K562 (cell line): ENCODE results near the gene PROK1. TPM values are rescaled to one million over a fixed set of nuclear protein-coding genes. Genes with fewer than 3 reads are reported as not detected.

ENCODE experiments used
- ATAC-seq: fragments of 200-7000 bp; cut with Tn5 transposase; 3 replicates; pipeline ENCODE4 v1.9.1; 2020; ENCODE audit warnings: moderate library complexity
- BruUV-seq: library from RNA; stranded (reverse); fragments of 400-500 nt; replicated peaks from 2 replicates; lab custom pipeline; 2021; lab: Mats Ljungman, UMichigan
- CTCF ChIA-PET: fragments of 300-600 bp; formaldehyde crosslinking; extraction: SDS; loops from one replicate; lab custom pipeline; 2021; ENCODE audit warnings: low intra/inter-chr PET ratio; lab: Yijun Ruan, JAX
- POLR2A ChIA-PET: fragments of 300-600, 350-650 bp; sonication (Branson Sonifier 250); formaldehyde crosslinking; extraction: SDS; loops from one replicate; lab custom pipeline; 2021; ENCODE audit warnings: antibody characterized with exemption, inconsistent platforms; lab: Yijun Ruan, JAX
- DNase-seq, 4 experiments: peaks; one replicate each; pipeline versions ENCODE4 v3.0.0 to v3.0.0-alpha.2; 2011 to 2018; ENCODE audit warnings: low spot score in 3 of 4, mixed read lengths in 3 of 4; ENCODE audit errors: extremely low read depth in 1 of 4
- FAIRE-seq: peaks from 2 replicates; lab custom pipeline; 2011; peaks lifted over from hg19 to GRCh38; lab: Jason Lieb, UNC
- H2AFZ ChIP-seq: 2 replicates; pipeline ENCODE4 v1.6.0; 2011; ENCODE audit warnings: low read depth, low read length, control low read depth, inconsistent platforms
- H3K27ac ChIP-seq: fragments of 200-600 bp; 3 replicates; pipeline ENCODE4 v1.8.0; 2011; ENCODE audit warnings: low read depth, mild to moderate bottlenecking, control low read depth, inconsistent platforms, low read length, moderate library complexity, mixed read lengths; ENCODE audit errors: extremely low read depth
- H3K27me3 ChIP-seq, 2 experiments: fragments of 300-600 bp in 1 of 2; 2 replicates in 1 of 2; 3 replicates in 1 of 2; pipeline versions ENCODE4 v1.6.0 to v1.8.0; 2011; ENCODE audit warnings: inconsistent platforms in 2 of 2, low read length in 2 of 2, mild to moderate bottlenecking in 1 of 2, mixed read lengths in 1 of 2, moderate library complexity in 1 of 2; ENCODE audit not compliant: control insufficient read depth in 2 of 2, insufficient read depth in 2 of 2
- H3K36me3 ChIP-seq: fragments of 300-600 bp; 3 replicates; pipeline ENCODE4 v1.8.0; 2011; ENCODE audit warnings: mild to moderate bottlenecking, low read length, inconsistent platforms; ENCODE audit not compliant: control insufficient read depth, insufficient read depth
- H3K4me1 ChIP-seq, 2 experiments: fragments of 200-600 bp in 1 of 2; replicated peaks in 1 of 2; 2 replicates in 1 of 2; 3 replicates in 1 of 2; pipeline versions ENCODE4 v1.5.1 to v1.8.0; 2011; ENCODE audit warnings: inconsistent platforms in 2 of 2, low read length in 2 of 2, mild to moderate bottlenecking in 1 of 2, mixed read lengths in 1 of 2, moderate library complexity in 1 of 2; ENCODE audit not compliant: control insufficient read depth in 2 of 2, insufficient read depth in 2 of 2
- H3K4me2 ChIP-seq: 2 replicates; pipeline ENCODE4 v1.6.1; 2011; ENCODE audit warnings: low read length, control low read depth, inconsistent platforms, mixed read lengths; ENCODE audit not compliant: insufficient read depth
- H3K4me3 ChIP-seq: fragments of 200-600 bp; sonication (generic), shearing (Covaris generic); 2 replicates; pipeline ENCODE4 v1.5.1; 2016; ENCODE audit warnings: control low read depth, inconsistent platforms
- H3K79me2 ChIP-seq: fragments of 200-600 bp; 3 replicates; pipeline ENCODE4 v1.8.0; 2011; ENCODE audit warnings: low read length, inconsistent platforms; ENCODE audit not compliant: control insufficient read depth, insufficient read depth
- H3K9ac ChIP-seq, 2 experiments: 2 replicates each; pipeline versions ENCODE4 v1.6.0 to v1.6.1; 2011; ENCODE audit warnings: low read depth in 2 of 2, low read length in 2 of 2, control low read depth in 1 of 2, inconsistent platforms in 1 of 2, mild to moderate bottlenecking in 1 of 2, mixed read lengths in 1 of 2; ENCODE audit not compliant: insufficient read depth in 1 of 2
- H3K9me1 ChIP-seq: one replicate; pipeline ENCODE4 v1.6.0; 2011; ENCODE audit warnings: inconsistent platforms, mild to moderate bottlenecking, low read length, moderate library complexity; ENCODE audit not compliant: control insufficient read depth, insufficient read depth
- H3K9me3 ChIP-seq: replicated peaks from 2 replicates; pipeline ENCODE4 v1.5.1; 2011; ENCODE audit warnings: low read depth, low read length, inconsistent platforms; ENCODE audit not compliant: control insufficient read depth, insufficient read depth
- H4K20me1 ChIP-seq: replicated peaks from 2 replicates; pipeline ENCODE4 v1.6.1; 2011; ENCODE audit warnings: low read length, inconsistent platforms, mixed read lengths; ENCODE audit not compliant: control insufficient read depth, insufficient read depth
- FOXK1 ChIP-seq: sonication (generic); formaldehyde crosslinking; IDR thresholded peaks from 2 replicates; pipeline ENCODE4 v1.8.0; 2022; ENCODE audit warnings: missing genetic modification reagents, mild to moderate bottlenecking, borderline replicate concordance
- HBP1 ChIP-seq: fragments of 450-650 bp; formaldehyde crosslinking; IDR thresholded peaks from 2 replicates; pipeline ENCODE4 v1.4.0; 2022; ENCODE audit warnings: missing genetic modification characterization
- PRPF4 ChIP-seq: fragments of 200-400 bp; formaldehyde crosslinking; IDR thresholded peaks from one replicate; pipeline ENCODE4 v1.6.1; 2017; ENCODE audit warnings: low read length, low read depth, mild to moderate bottlenecking; ENCODE audit not compliant: insufficient read depth, poor library complexity, severe bottlenecking
- ZNF41 ChIP-seq: fragments of 250-450 bp; sonication (Bioruptor Pico); conservative IDR thresholded peaks from 2 replicates; pipeline ENCODE4 v1.4.0; 2020; ENCODE audit warnings: mild to moderate bottlenecking
- ZNF695 ChIP-seq: fragments of 450-650 bp; formaldehyde crosslinking; IDR thresholded peaks from 2 replicates; pipeline ENCODE4 v1.4.0; 2020; ENCODE audit warnings: mild to moderate bottlenecking, moderate library complexity
- WGBS: fragments of 100-300 bp; shearing (Covaris generic); methylation state at CpG from one replicate; pipeline ENCODE4 v1.1.6; 2016; ENCODE audit warnings: low coverage, mixed read lengths; ENCODE audit not compliant: insufficient coverage; ENCODE audit errors: missing lambda C conversion rate; 5-methylcytosine and 5-hydroxymethylcytosine counted together
- in situ Hi-C: fragments of 300-500 bp; cut with MboI; formaldehyde crosslinking; loops from 4 replicates; pipeline ENCODE4 v1.15.0; 2018; ENCODE audit warnings: inconsistent platforms, mixed read lengths
- intact Hi-C: fragments of 100-400 bp; cut with micrococcal nuclease; formaldehyde crosslinking; loops from 2 replicates; pipeline ENCODE4 v1.14.2; 2022
- polyA plus RNA-seq, 8 experiments: library from polyadenylated mRNA; depleted of rRNA in 4 of 8; stranded (reverse) in 5 of 8; unstranded in 3 of 8; fragments of >200 nt; fragmentation: Nextera tagmentation in 2 of 8; fragmentation: Illumina TruSeq in 1 of 8; extraction: Ambion mirVana in 2 of 8; extraction: Trizol in 1 of 8; gene quantifications; 2 replicates each; pipeline versions ENCODE4 v1.2.1 to v1.2.3, GENCODE V29; 2011 to 2014; ENCODE audit warnings: inconsistent platforms in 1 of 8, missing spikeins in 1 of 8
- total RNA-seq, 7 experiments: library from RNA; depleted of rRNA in 6 of 7; stranded (reverse); fragments of >200 nt in 6 of 7; fragmentation: Illumina TruSeq in 2 of 7; extraction: Trizol in 2 of 7; gene quantifications; 2 replicates each; pipeline versions ENCODE4 v1.2.1 to v1.2.3, GENCODE V29; 2011 to 2021; ENCODE audit warnings: low replicate concordance in 1 of 7

The PROK1 gene
- total and polyA plus RNA-seq, 9 of the 15 experiments (the other 6 are each of a cell fraction or from before 2014, with no cell fraction given) = 0.15 TPM; not detected in 8

GRCh38 chr1:110506541-110506940, 55.6 kb downstream of the PROK1 start:
- POLR2A ChIA-PET = no interaction called here
- FAIRE-seq (no peak), ATAC-seq (no peak), DNase-seq (no peak)
- H3K27ac ChIP-seq = no peak overlapping the region
- H3K27me3 ChIP-seq = peaks cover 39 to 78% of the 10 kb centered on the region in 2 experiments; a peak in 4 of 5 replicates
- H3K79me2 ChIP-seq = no peaks in the 10 kb centered on the region
- no peaks in the 10 kb centered on the region for H3K9me1 ChIP-seq
- H4K20me1 ChIP-seq = no peaks in the 10 kb centered on the region; the same call in none of the 2 replicates
- WGBS = 1% methylated on average over 4 of the region's 4 CpGs
- intact Hi-C loops = no loop called here
- TF ChIP-seq FOXK1 (no peak), ZNF695 (CRISPR knock-in tag) (no peak), HBP1 (no peak), PRPF4 (no peak), ZNF41 (CRISPR knock-in tag) (no peak)
- H3K4me3 ChIP-seq = no peak overlapping the region
- no TSS peak for BruUV-seq
- no peaks in the 10 kb centered on the region for H3K36me3 ChIP-seq
- H3K4me1 ChIP-seq = no peaks in the 10 kb centered on the region
- in situ Hi-C loops = no loop called here
- no peak overlapping the region for H3K9ac ChIP-seq
- H2AFZ ChIP-seq = no peak overlapping the region
- H3K9me3 ChIP-seq = no peaks in the 10 kb centered on the region
- H3K4me2 ChIP-seq = no peak overlapping the region
- CTCF ChIA-PET = no interaction called here

Other genes starting within 250 kb of the PROK1 start
- 0.73 and 2.3 TPM in 2 replicates for gene KCNC4, start 240.8 kb upstream of the PROK1 start, total RNA-seq (2014; rRNA removed)
- 0.13 and 0.33 TPM in 2 replicates for gene KCNC4, start 240.8 kb upstream of the PROK1 start, total RNA-seq (2014; rRNA removed; fragmentation: Illumina TruSeq; extraction: Trizol)
- 0.53 and 0.62 TPM in 2 replicates for gene KCNC4, start 240.8 kb upstream of the PROK1 start, total RNA-seq (2015; rRNA removed; fragmentation: Illumina TruSeq; extraction: Trizol)
- gene KCNC4, start 240.8 kb upstream of the PROK1 start, total RNA-seq (2021) = 1.8 and 2.0 TPM in 2 replicates
- gene KCNC4, start 240.8 kb upstream of the PROK1 start, polyA plus RNA-seq (2011; rRNA removed) = 0.81 and 1.2 TPM in 2 replicates
- gene KCNC4, start 240.8 kb upstream of the PROK1 start, polyA plus RNA-seq (2014; fragmentation: Illumina TruSeq; extraction: Trizol) = 0.64 and 0.79 TPM in 2 replicates
- under 1 TPM; 0.07 to 0.13 TPM for gene KCNC4, start 240.8 kb upstream of the PROK1 start, polyA plus RNA-seq (2014; fragmentation: Nextera tagmentation; extraction: Ambion mirVana)
- gene KCNC4, start 240.8 kb upstream of the PROK1 start, polyA plus RNA-seq (2014; rRNA removed) = 0.90 and 1.2 TPM in 2 replicates
- gene RBM15, start 111.8 kb upstream of the PROK1 start, total RNA-seq (2014; rRNA removed) = 63.4 and 67.7 TPM in 2 replicates
- 43.4 and 45.3 TPM in 2 replicates for gene RBM15, start 111.8 kb upstream of the PROK1 start, total RNA-seq (2014; rRNA removed; fragmentation: Illumina TruSeq; extraction: Trizol)
- gene RBM15, start 111.8 kb upstream of the PROK1 start, total RNA-seq (2015; rRNA removed; fragmentation: Illumina TruSeq; extraction: Trizol) = 57.6 and 58.3 TPM in 2 replicates
- 53.4 and 56.1 TPM in 2 replicates for gene RBM15, start 111.8 kb upstream of the PROK1 start, total RNA-seq (2021)
- 28.2 and 32.1 TPM in 2 replicates for gene RBM15, start 111.8 kb upstream of the PROK1 start, polyA plus RNA-seq (2011; rRNA removed)
- gene RBM15, start 111.8 kb upstream of the PROK1 start, polyA plus RNA-seq (2014; fragmentation: Illumina TruSeq; extraction: Trizol) = 16.9 and 17.1 TPM in 2 replicates
- gene RBM15, start 111.8 kb upstream of the PROK1 start, polyA plus RNA-seq (2014; fragmentation: Nextera tagmentation; extraction: Ambion mirVana) = 1 to 10 TPM; 2.4 to 4.7 TPM
- gene RBM15, start 111.8 kb upstream of the PROK1 start, polyA plus RNA-seq (2014; rRNA removed) = 25.2 and 29.1 TPM in 2 replicates
- 0.16 TPM in 1 of 2 replicates, not detected in the other for gene SLC16A4, start 60.1 kb upstream of the PROK1 start, total RNA-seq (2014; rRNA removed)
- 0.19 and 0.29 TPM in 2 replicates for gene SLC16A4, start 60.1 kb upstream of the PROK1 start, total RNA-seq (2014; rRNA removed; fragmentation: Illumina TruSeq; extraction: Trizol)
- gene SLC16A4, start 60.1 kb upstream of the PROK1 start, total RNA-seq (2015; rRNA removed; fragmentation: Illumina TruSeq; extraction: Trizol) = 0.04 TPM in 1 of 2 replicates, not detected in the other
- gene SLC16A4, start 60.1 kb upstream of the PROK1 start, total RNA-seq (2021) = 0.07 and 0.29 TPM in 2 replicates
- 0.31 and 0.39 TPM in 2 replicates for gene SLC16A4, start 60.1 kb upstream of the PROK1 start, polyA plus RNA-seq (2011; rRNA removed)
- 0.12 and 0.26 TPM in 2 replicates for gene SLC16A4, start 60.1 kb upstream of the PROK1 start, polyA plus RNA-seq (2014; fragmentation: Illumina TruSeq; extraction: Trizol)
- under 1 TPM; 0.20 to 0.23 TPM for gene SLC16A4, start 60.1 kb upstream of the PROK1 start, polyA plus RNA-seq (2014; fragmentation: Nextera tagmentation; extraction: Ambion mirVana)
- gene SLC16A4, start 60.1 kb upstream of the PROK1 start, polyA plus RNA-seq (2014; rRNA removed) = 0.16 and 0.34 TPM in 2 replicates
- gene LAMTOR5, start 43.5 kb upstream of the PROK1 start, total RNA-seq (2014; rRNA removed) = 191 and 206 TPM in 2 replicates
- gene LAMTOR5, start 43.5 kb upstream of the PROK1 start, total RNA-seq (2014; rRNA removed; fragmentation: Illumina TruSeq; extraction: Trizol) = 123 and 130 TPM in 2 replicates
- 107 and 118 TPM in 2 replicates for gene LAMTOR5, start 43.5 kb upstream of the PROK1 start, total RNA-seq (2015; rRNA removed; fragmentation: Illumina TruSeq; extraction: Trizol)
- gene LAMTOR5, start 43.5 kb upstream of the PROK1 start, total RNA-seq (2021) = 169 and 198 TPM in 2 replicates
- 537 and 538 TPM in 2 replicates for gene LAMTOR5, start 43.5 kb upstream of the PROK1 start, polyA plus RNA-seq (2011; rRNA removed)
- 229 and 241 TPM in 2 replicates for gene LAMTOR5, start 43.5 kb upstream of the PROK1 start, polyA plus RNA-seq (2014; fragmentation: Illumina TruSeq; extraction: Trizol)
- 100 to 1,000 TPM; 648 to 712 TPM for gene LAMTOR5, start 43.5 kb upstream of the PROK1 start, polyA plus RNA-seq (2014; fragmentation: Nextera tagmentation; extraction: Ambion mirVana)
- gene LAMTOR5, start 43.5 kb upstream of the PROK1 start, polyA plus RNA-seq (2014; rRNA removed) = 320 and 438 TPM in 2 replicates
- gene KCNA10, start 68.0 kb downstream of the PROK1 start, total RNA-seq (2014; rRNA removed) = not detected in 2 replicates
- not detected in 2 replicates for gene KCNA10, start 68.0 kb downstream of the PROK1 start, total RNA-seq (2014; rRNA removed; fragmentation: Illumina TruSeq; extraction: Trizol)
- not detected in 2 replicates for gene KCNA10, start 68.0 kb downstream of the PROK1 start, total RNA-seq (2015; rRNA removed; fragmentation: Illumina TruSeq; extraction: Trizol)
- gene KCNA10, start 68.0 kb downstream of the PROK1 start, total RNA-seq (2021) = not detected in 2 replicates
- gene KCNA10, start 68.0 kb downstream of the PROK1 start, polyA plus RNA-seq (2011; rRNA removed) = not detected in 2 replicates
- not detected in 2 replicates for gene KCNA10, start 68.0 kb downstream of the PROK1 start, polyA plus RNA-seq (2014; fragmentation: Illumina TruSeq; extraction: Trizol)
- gene KCNA10, start 68.0 kb downstream of the PROK1 start, polyA plus RNA-seq (2014; fragmentation: Nextera tagmentation; extraction: Ambion mirVana) = not detected
- not detected in 2 replicates for gene KCNA10, start 68.0 kb downstream of the PROK1 start, polyA plus RNA-seq (2014; rRNA removed)
- gene KCNA2, start 155.2 kb downstream of the PROK1 start, total RNA-seq (2014; rRNA removed) = not detected in 2 replicates
- gene KCNA2, start 155.2 kb downstream of the PROK1 start, total RNA-seq (2014; rRNA removed; fragmentation: Illumina TruSeq; extraction: Trizol) = not detected in 2 replicates
- gene KCNA2, start 155.2 kb downstream of the PROK1 start, total RNA-seq (2015; rRNA removed; fragmentation: Illumina TruSeq; extraction: Trizol) = not detected in 2 replicates
- gene KCNA2, start 155.2 kb downstream of the PROK1 start, total RNA-seq (2021) = not detected in 2 replicates
- not detected in 2 replicates for gene KCNA2, start 155.2 kb downstream of the PROK1 start, polyA plus RNA-seq (2011; rRNA removed)
- gene KCNA2, start 155.2 kb downstream of the PROK1 start, polyA plus RNA-seq (2014; fragmentation: Illumina TruSeq; extraction: Trizol) = not detected in 2 replicates
- not detected for gene KCNA2, start 155.2 kb downstream of the PROK1 start, polyA plus RNA-seq (2014; fragmentation: Nextera tagmentation; extraction: Ambion mirVana)
- gene KCNA2, start 155.2 kb downstream of the PROK1 start, polyA plus RNA-seq (2014; rRNA removed) = not detected in 2 replicates
- not detected in 2 replicates for gene KCNA3, start 223.8 kb downstream of the PROK1 start, total RNA-seq (2014; rRNA removed)
- not detected in 2 replicates for gene KCNA3, start 223.8 kb downstream of the PROK1 start, total RNA-seq (2014; rRNA removed; fragmentation: Illumina TruSeq; extraction: Trizol)
- not detected in 2 replicates for gene KCNA3, start 223.8 kb downstream of the PROK1 start, total RNA-seq (2015; rRNA removed; fragmentation: Illumina TruSeq; extraction: Trizol)
- 0.09 TPM in 1 of 2 replicates, not detected in the other for gene KCNA3, start 223.8 kb downstream of the PROK1 start, total RNA-seq (2021)
- gene KCNA3, start 223.8 kb downstream of the PROK1 start, polyA plus RNA-seq (2011; rRNA removed) = not detected in 2 replicates
- gene KCNA3, start 223.8 kb downstream of the PROK1 start, polyA plus RNA-seq (2014; fragmentation: Illumina TruSeq; extraction: Trizol) = not detected in 2 replicates
- not detected for gene KCNA3, start 223.8 kb downstream of the PROK1 start, polyA plus RNA-seq (2014; fragmentation: Nextera tagmentation; extraction: Ambion mirVana)
- gene KCNA3, start 223.8 kb downstream of the PROK1 start, polyA plus RNA-seq (2014; rRNA removed) = not detected in 2 replicates